WTC11 (cell line): ENCODE data around the gene ERCC4. TPM values are rescaled to one million over a fixed set of nuclear protein-coding genes. Genes with fewer than 3 reads are reported as not detected.

Experiments
- ATAC-seq: fragments of 200-7000 bp; cut with Tn5 transposase; 2 replicates; pipeline ENCODE4 v1.10.0; 2021; ENCODE audit warnings: mild to moderate bottlenecking, moderate library complexity
- CTCF ChIA-PET: fragments of 300-600 bp; sonication (Branson Sonifier 250); formaldehyde crosslinking; loops from one replicate; lab custom pipeline; 2021; ENCODE audit warnings: antibody characterized with exemption; lab: Charles Lee
- POLR2A ChIA-PET: fragments of 350-600 bp; sonication (Branson Sonifier 250); formaldehyde crosslinking; loops from one replicate; lab custom pipeline; 2021; ENCODE audit warnings: antibody characterized with exemption; lab: Charles Lee
- DNase-seq: peaks from one replicate; pipeline ENCODE4 v3.0.0; 2021; ENCODE audit warnings: low spot score
- H3K27ac Mint-ChIP-seq: 2 replicates; pipeline ENCODE4 v1.8.0; 2021; ENCODE audit warnings: mixed read lengths
- H3K27me3 Mint-ChIP-seq: 2 replicates; pipeline ENCODE4 v1.8.0; 2021; ENCODE audit warnings: low read depth, mild to moderate bottlenecking, moderate library complexity, mixed read lengths
- H3K36me3 Mint-ChIP-seq: 2 replicates; pipeline ENCODE4 v1.8.0; 2021; ENCODE audit warnings: mixed read lengths
- H3K4me1 Mint-ChIP-seq: 2 replicates; pipeline ENCODE4 v1.8.0; 2022; ENCODE audit warnings: mixed read lengths
- H3K4me3 Mint-ChIP-seq: 2 replicates; pipeline ENCODE4 v1.8.0; 2021; ENCODE audit warnings: mild to moderate bottlenecking, moderate library complexity, mixed read lengths
- H3K9me3 Mint-ChIP-seq: 2 replicates; pipeline ENCODE4 v1.8.0; 2021; ENCODE audit warnings: mixed read lengths
- ETV6 ChIP-seq: sonication (generic); formaldehyde crosslinking; IDR thresholded peaks from 2 replicates; pipeline ENCODE4 v1.8.1; 2022; ENCODE audit warnings: mild to moderate bottlenecking, missing genetic modification reagents
- FOXJ3 ChIP-seq: sonication (generic); formaldehyde crosslinking; IDR thresholded peaks from 2 replicates; pipeline ENCODE4 v1.9.0; 2021; ENCODE audit warnings: missing genetic modification reagents, mild to moderate bottlenecking, borderline replicate concordance
- MXD4 ChIP-seq: fragments of 250-450 bp; sonication (Bioruptor Pico); IDR thresholded peaks from 2 replicates; pipeline ENCODE4 v1.8.0; 2021; ENCODE audit warnings: mild to moderate bottlenecking, moderate library complexity, borderline replicate concordance
- MYBL2 ChIP-seq: sonication (generic); formaldehyde crosslinking; IDR thresholded peaks from 2 replicates; pipeline ENCODE4 v1.8.1; 2023; ENCODE audit warnings: mild to moderate bottlenecking, moderate library complexity, missing genetic modification reagents
- NFE2L1 ChIP-seq: sonication (generic); formaldehyde crosslinking; IDR thresholded peaks from 2 replicates; pipeline ENCODE4 v1.8.1; 2023; ENCODE audit warnings: missing genetic modification reagents
- NR2C2 ChIP-seq: sonication (generic); formaldehyde crosslinking; IDR thresholded peaks from 2 replicates; pipeline ENCODE4 v1.8.0; 2022; ENCODE audit warnings: mild to moderate bottlenecking, missing genetic modification reagents
- SMAD3 ChIP-seq: sonication (generic); formaldehyde crosslinking; IDR thresholded peaks from 2 replicates; pipeline ENCODE4 v1.8.0; 2022; ENCODE audit warnings: missing genetic modification reagents, mild to moderate bottlenecking, borderline replicate concordance
- SP1 ChIP-seq: sonication (generic); formaldehyde crosslinking; conservative IDR thresholded peaks from 2 replicates; pipeline ENCODE4 v1.8.1; 2022; ENCODE audit warnings: missing genetic modification reagents
- TEAD1 ChIP-seq: sonication (generic); formaldehyde crosslinking; IDR thresholded peaks from 2 replicates; pipeline ENCODE4 v1.8.0; 2022; ENCODE audit warnings: mild to moderate bottlenecking, missing genetic modification reagents
- TP53 ChIP-seq: sonication (generic); formaldehyde crosslinking; IDR thresholded peaks from 2 replicates; pipeline ENCODE4 v1.8.1; 2023; ENCODE audit warnings: mild to moderate bottlenecking, missing genetic modification reagents
- ZNF138 ChIP-seq: sonication (generic); formaldehyde crosslinking; conservative IDR thresholded peaks from 2 replicates; pipeline ENCODE4 v1.8.1; 2022; ENCODE audit warnings: mild to moderate bottlenecking, moderate library complexity, missing genetic modification reagents
- ZNF232 ChIP-seq: sonication (generic); formaldehyde crosslinking; IDR thresholded peaks from 2 replicates; pipeline ENCODE4 v1.8.0; 2022; ENCODE audit warnings: mild to moderate bottlenecking, missing genetic modification reagents
- ZNF416 ChIP-seq: fragments of 250-450 bp; sonication (Bioruptor Pico); IDR thresholded peaks from 2 replicates; pipeline ENCODE4 v1.9.0; 2021; ENCODE audit warnings: mild to moderate bottlenecking, inconsistent platforms
- ZNF423 ChIP-seq: fragments of 250-450 bp; sonication (Bioruptor Pico); IDR thresholded peaks from 2 replicates; pipeline ENCODE4 v2.1.2; 2022; ENCODE audit warnings: mild to moderate bottlenecking, moderate library complexity
- total RNA-seq: library from RNA; stranded (reverse); gene quantifications from 3 replicates; pipeline ENCODE4 v1.2.3, GENCODE V29; 2021
- TF ChIP-seq, protein P1 (sequence below): sonication (generic); formaldehyde crosslinking; IDR thresholded peaks from 2 replicates; pipeline ENCODE4 v1.8.1; 2022; ENCODE audit warnings: low read depth, mild to moderate bottlenecking, moderate library complexity, missing genetic modification reagents, borderline replicate concordance
- TF ChIP-seq, protein P2 (sequence below): sonication (generic); formaldehyde crosslinking; IDR thresholded peaks from 2 replicates; pipeline ENCODE4 v1.8.0; 2022; ENCODE audit warnings: missing genetic modification reagents
- TF ChIP-seq, protein P3 (sequence below): sonication (generic); formaldehyde crosslinking; IDR thresholded peaks from 2 replicates; pipeline ENCODE4 v1.8.1; 2023; ENCODE audit warnings: mild to moderate bottlenecking, missing genetic modification reagents, moderate library complexity

The ERCC4 gene
- total RNA-seq, 1 experiment from 2014 or later = 12.1 TPM

DNA sequence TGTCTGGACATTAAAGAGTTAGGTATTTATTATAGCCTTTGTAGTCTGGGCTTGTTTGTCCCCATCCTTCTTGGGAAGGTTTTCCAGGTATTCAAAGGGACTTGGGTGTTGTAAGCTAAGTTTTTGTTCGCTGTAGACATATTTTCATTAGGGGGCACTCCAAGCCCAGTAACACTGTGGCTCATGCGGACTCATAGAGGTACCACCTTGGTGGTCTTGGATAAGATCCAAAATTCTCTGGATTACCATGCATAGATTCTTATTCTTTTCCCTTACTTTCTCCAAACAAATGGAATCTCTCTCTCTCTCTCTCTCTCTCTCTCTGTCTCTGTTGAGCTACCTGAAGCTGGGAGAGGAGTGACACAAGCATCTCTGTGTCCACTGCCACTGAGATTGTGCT lies 48.9 kb downstream of the ERCC4 start:
- Mint-ChIP-seq H3K36me3 (no peaks in the 10 kb centered on the region), H3K27ac (no peak overlapping the region), H3K4me3 (no peak overlapping the region), H3K9me3 (peaks cover 4% of the 10 kb centered on the region), H3K4me1 (peaks cover 3% of the 10 kb centered on the region), H3K27me3 (no peaks in the 10 kb centered on the region)
- DNase-seq (no peak), ATAC-seq (peak; percentile 28; the same call in 1 of the 2 replicates)
- TF ChIP-seq FOXJ3 = no peak
- TF ChIP-seq, protein P1, sequence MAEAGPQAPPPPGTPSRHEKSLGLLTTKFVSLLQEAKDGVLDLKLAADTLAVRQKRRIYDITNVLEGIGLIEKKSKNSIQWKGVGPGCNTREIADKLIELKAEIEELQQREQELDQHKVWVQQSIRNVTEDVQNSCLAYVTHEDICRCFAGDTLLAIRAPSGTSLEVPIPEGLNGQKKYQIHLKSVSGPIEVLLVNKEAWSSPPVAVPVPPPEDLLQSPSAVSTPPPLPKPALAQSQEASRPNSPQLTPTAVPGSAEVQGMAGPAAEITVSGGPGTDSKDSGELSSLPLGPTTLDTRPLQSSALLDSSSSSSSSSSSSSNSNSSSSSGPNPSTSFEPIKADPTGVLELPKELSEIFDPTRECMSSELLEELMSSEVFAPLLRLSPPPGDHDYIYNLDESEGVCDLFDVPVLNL = no peak
- TF ChIP-seq ZNF232 = no peak
- TF ChIP-seq ZNF423 (CRISPR knock-in tag) = no peak
- TF ChIP-seq, protein P2, sequence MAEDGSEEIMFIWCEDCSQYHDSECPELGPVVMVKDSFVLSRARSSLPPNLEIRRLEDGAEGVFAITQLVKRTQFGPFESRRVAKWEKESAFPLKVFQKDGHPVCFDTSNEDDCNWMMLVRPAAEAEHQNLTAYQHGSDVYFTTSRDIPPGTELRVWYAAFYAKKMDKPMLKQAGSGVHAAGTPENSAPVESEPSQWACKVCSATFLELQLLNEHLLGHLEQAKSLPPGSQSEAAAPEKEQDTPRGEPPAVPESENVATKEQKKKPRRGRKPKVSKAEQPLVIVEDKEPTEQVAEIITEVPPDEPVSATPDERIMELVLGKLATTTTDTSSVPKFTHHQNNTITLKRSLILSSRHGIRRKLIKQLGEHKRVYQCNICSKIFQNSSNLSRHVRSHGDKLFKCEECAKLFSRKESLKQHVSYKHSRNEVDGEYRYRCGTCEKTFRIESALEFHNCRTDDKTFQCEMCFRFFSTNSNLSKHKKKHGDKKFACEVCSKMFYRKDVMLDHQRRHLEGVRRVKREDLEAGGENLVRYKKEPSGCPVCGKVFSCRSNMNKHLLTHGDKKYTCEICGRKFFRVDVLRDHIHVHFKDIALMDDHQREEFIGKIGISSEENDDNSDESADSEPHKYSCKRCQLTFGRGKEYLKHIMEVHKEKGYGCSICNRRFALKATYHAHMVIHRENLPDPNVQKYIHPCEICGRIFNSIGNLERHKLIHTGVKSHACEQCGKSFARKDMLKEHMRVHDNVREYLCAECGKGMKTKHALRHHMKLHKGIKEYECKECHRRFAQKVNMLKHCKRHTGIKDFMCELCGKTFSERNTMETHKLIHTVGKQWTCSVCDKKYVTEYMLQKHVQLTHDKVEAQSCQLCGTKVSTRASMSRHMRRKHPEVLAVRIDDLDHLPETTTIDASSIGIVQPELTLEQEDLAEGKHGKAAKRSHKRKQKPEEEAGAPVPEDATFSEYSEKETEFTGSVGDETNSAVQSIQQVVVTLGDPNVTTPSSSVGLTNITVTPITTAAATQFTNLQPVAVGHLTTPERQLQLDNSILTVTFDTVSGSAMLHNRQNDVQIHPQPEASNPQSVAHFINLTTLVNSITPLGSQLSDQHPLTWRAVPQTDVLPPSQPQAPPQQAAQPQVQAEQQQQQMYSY (CRISPR knock-in tag) = no peak
- TF ChIP-seq MXD4 (CRISPR knock-in tag) = no peak
- TF ChIP-seq TP53 (CRISPR knock-in tag) = no peak
- TF ChIP-seq, protein P3, sequence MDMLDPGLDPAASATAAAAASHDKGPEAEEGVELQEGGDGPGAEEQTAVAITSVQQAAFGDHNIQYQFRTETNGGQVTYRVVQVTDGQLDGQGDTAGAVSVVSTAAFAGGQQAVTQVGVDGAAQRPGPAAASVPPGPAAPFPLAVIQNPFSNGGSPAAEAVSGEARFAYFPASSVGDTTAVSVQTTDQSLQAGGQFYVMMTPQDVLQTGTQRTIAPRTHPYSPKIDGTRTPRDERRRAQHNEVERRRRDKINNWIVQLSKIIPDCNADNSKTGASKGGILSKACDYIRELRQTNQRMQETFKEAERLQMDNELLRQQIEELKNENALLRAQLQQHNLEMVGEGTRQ (CRISPR knock-in tag) = no peak
- no peak for TF ChIP-seq TEAD1 (CRISPR knock-in tag)
- TF ChIP-seq NFE2L1 (CRISPR knock-in tag) = no peak
- no peak for TF ChIP-seq NR2C2
- TF ChIP-seq MYBL2 = no peak
- POLR2A ChIA-PET = no interaction called here
- CTCF ChIA-PET = interaction anchor here (0.6 to 2.3 kb wide), 20 partner anchors 10 to 330 kb away, joined by 3 to 14 read pairs (median 4); partner anchors contain the start of gene ERCC4

DNA sequence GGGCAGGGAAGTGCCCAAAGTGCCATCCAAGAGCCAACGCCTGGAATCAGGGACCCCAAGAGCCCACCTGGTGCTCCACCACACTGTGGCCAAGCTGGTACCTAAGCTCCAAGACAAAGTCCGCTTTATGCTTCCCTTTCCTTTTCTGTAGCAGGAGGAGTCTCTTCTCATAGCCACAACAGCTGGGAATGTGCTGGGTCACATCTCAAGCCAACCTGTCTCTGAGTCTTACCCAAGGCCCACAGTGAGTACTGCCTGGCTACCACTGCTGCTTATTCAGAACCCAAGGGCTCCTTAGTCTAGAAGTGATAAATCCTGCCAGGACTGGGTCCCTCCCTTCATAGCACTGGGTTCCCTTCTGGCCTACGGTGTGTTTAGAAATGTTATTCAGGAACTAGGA lies 49.8 kb downstream of the ERCC4 start:
- ATAC-seq (no peak), DNase-seq (no peak)
- ChIA-PET POLR2A (no interaction called here), CTCF (interaction anchor here (1.1 to 2.3 kb wide), 11 partner anchors 12 to 329 kb away, joined by 3 to 14 read pairs (median 6); partner anchors contain the start of gene ERCC4)
- peaks cover 4% of the 10 kb centered on the region for H3K9me3 Mint-ChIP-seq
- H3K27ac Mint-ChIP-seq = no peak overlapping the region
- H3K4me1 Mint-ChIP-seq = no peaks in the 10 kb centered on the region
- no peaks in the 10 kb centered on the region for H3K27me3 Mint-ChIP-seq
- no peaks in the 10 kb centered on the region for H3K36me3 Mint-ChIP-seq
- no peak overlapping the region for H3K4me3 Mint-ChIP-seq
- no peak for TF ChIP-seq SP1 (CRISPR knock-in tag)
- no peak for TF ChIP-seq ETV6 (CRISPR knock-in tag)
- TF ChIP-seq ZNF138 (CRISPR knock-in tag) = no peak
- TF ChIP-seq SMAD3 = no peak
- TF ChIP-seq, all 79 proteins: peak for 0

DNA sequence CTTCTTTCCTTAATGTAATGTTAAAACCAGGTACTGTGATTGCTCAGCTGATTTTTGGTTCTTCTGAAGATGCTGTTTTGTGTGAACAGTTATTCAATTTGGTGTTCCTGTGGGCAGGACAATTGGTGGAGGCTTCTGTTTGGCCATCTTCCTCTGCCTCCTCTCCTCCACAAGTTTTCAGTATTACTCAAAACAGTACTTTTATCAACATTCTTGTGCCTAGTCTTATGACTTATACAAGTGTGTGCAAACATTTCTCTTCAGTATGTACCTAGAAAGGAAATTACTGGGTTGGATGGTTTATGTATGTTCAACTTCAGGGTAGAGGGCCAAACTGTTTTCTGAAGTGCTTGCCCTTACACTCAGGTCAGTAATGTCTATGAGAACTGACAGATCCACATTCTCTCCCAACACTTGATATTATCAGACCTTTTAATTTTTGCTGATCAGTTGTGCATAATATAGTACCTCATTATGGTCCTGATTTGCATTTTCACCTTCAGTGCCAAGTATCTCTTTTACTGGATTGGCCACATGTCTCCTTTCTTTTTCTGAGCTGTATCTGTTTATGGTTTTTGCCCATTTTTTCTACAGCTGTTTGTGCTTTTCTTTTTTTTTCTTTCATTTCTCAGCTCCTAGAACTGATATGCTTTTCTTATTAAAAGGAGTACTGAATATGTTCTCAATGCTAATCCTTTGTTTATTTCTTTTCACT lies 50.9 kb downstream of the ERCC4 start:
- CTCF ChIA-PET = interaction anchor here (1.3 kb wide), 1 partner anchor 35 kb away, joined by 4 read pairs; no protein-coding TSS in a partner anchor
- Mint-ChIP-seq H3K4me3 (no peak overlapping the region), H3K4me1 (no peaks in the 10 kb centered on the region)

More for the DNA sequence above, 50.9 kb downstream of the ERCC4 start:
- POLR2A ChIA-PET = no interaction called here
- no peak for DNase-seq
- no peak overlapping the region for H3K27ac Mint-ChIP-seq
- no peak for ATAC-seq
- TF ChIP-seq ZNF416 = no peak
- H3K27me3 Mint-ChIP-seq = no peaks in the 10 kb centered on the region
- no peaks in the 10 kb centered on the region for H3K36me3 Mint-ChIP-seq
- H3K9me3 Mint-ChIP-seq = peaks cover 4% of the 10 kb centered on the region
